Iris pigment epithelial cell (primary cell): ENCODE results near the gene SEC31A.
"Not testable (repeated sequence)": the region's sequence is repeated elsewhere in the genome, so short reads cannot be mapped to it uniquely, and the experiment has no call there.

ENCODE experiments used
- DNase-seq: peaks from one replicate; pipeline ENCODE4 v3.0.0-alpha.2; 2011; ENCODE audit warnings: low read depth

Gene SEC31A

GRCh38 chr4:82892467-82892802 lies 1.5 kb upstream of the SEC31A start:
- DNase-seq: no peak

GRCh38 chr4:82891707-82892466 lies 934 bp upstream of the SEC31A start:
- peak; percentile 39 for DNase-seq

- DNase-seq: no peak
These were observed 439 bp downstream of the SEC31A start for GRCh38 chr4:82890528-82890900.

- DNase-seq: no peak
These were observed 1.7 kb downstream of the SEC31A start for GRCh38 chr4:82889287-82889686.

- no peak for DNase-seq
These were observed 4.6 kb downstream of the SEC31A start for GRCh38 chr4:82886147-82886942.

- DNase-seq: no peak
These were observed 5.5 kb downstream of the SEC31A start for GRCh38 chr4:82885410-82885809.

- no peak for DNase-seq
These were observed 22.4 kb downstream of the SEC31A start for GRCh38 chr4:82868572-82868971.

- DNase-seq: peak; percentile 55
These were observed 24.1 kb downstream of the SEC31A start for GRCh38 chr4:82866706-82867385.

GRCh38 chr4:82866033-82866432 lies 24.9 kb downstream of the SEC31A start:
- peak; percentile 30 for DNase-seq

GRCh38 chr4:82865592-82865991 lies 25.4 kb downstream of the SEC31A start:
- DNase-seq: peak; percentile 97

- no peak for DNase-seq
These were observed 26.5 kb downstream of the SEC31A start for GRCh38 chr4:82864336-82864979.

GRCh38 chr4:82861529-82861928 lies 29.4 kb downstream of the SEC31A start:
- no peak for DNase-seq

GRCh38 chr4:82860487-82860886 lies 30.5 kb downstream of the SEC31A start:
- not testable (repeated sequence) for DNase-seq

GRCh38 chr4:82852751-82853285 lies 38.1 kb downstream of the SEC31A start:
- no peak for DNase-seq

- peak; percentile 50 for DNase-seq
These were observed 38.8 kb downstream of the SEC31A start for GRCh38 chr4:82851885-82852750.

- no peak for DNase-seq
These were observed 39.6 kb downstream of the SEC31A start for GRCh38 chr4:82851318-82851717.

- no peak for DNase-seq
These were observed 40.3 kb downstream of the SEC31A start for GRCh38 chr4:82850684-82851083.

- no peak for DNase-seq
These were observed 42.2 kb downstream of the SEC31A start for GRCh38 chr4:82848706-82849105.

- DNase-seq: peak; percentile 38
These were observed 48.4 kb downstream of the SEC31A start for GRCh38 chr4:82842593-82842992.

- peak; percentile 87 for DNase-seq
These were observed 51.3 kb downstream of the SEC31A start for GRCh38 chr4:82839624-82840023.

GRCh38 chr4:82833696-82834313 lies 57.1 kb downstream of the SEC31A start:
- peak; percentile 95 for DNase-seq
